ENCODE results near the gene GRIA3.

GRIA3 gene

DNA sequence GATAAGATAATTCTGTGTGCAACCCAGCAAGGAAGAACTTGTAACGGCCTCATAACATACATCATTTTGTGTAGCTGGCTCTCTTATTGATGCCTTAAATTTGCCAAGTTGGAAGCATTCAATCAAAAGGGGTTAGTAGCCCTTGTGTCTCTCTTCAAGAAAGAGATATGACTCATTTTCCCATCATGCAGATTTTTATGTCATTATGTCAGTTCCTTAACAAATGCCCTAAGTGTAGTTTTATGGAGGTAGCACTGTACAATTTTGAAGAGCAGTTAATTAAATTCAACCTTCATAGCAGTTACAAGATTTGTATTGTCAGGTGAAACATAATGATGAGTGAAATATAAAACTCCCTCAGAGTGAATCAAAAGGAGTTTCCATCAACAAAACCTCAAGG, 215.6 kb downstream of the GRIA3 start:
- H3K27ac ChIP-seq = no peak overlapping the region
- H3K27me3 ChIP-seq (ENCODE audit: insufficient read depth, low read depth, severe bottlenecking) = peaks cover 6% of the 10 kb centered on the region
- DNase-seq = no peak
- TF ChIP-seq, protein P1, sequence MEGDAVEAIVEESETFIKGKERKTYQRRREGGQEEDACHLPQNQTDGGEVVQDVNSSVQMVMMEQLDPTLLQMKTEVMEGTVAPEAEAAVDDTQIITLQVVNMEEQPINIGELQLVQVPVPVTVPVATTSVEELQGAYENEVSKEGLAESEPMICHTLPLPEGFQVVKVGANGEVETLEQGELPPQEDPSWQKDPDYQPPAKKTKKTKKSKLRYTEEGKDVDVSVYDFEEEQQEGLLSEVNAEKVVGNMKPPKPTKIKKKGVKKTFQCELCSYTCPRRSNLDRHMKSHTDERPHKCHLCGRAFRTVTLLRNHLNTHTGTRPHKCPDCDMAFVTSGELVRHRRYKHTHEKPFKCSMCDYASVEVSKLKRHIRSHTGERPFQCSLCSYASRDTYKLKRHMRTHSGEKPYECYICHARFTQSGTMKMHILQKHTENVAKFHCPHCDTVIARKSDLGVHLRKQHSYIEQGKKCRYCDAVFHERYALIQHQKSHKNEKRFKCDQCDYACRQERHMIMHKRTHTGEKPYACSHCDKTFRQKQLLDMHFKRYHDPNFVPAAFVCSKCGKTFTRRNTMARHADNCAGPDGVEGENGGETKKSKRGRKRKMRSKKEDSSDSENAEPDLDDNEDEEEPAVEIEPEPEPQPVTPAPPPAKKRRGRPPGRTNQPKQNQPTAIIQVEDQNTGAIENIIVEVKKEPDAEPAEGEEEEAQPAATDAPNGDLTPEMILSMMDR (IDR thresholded peaks at IDR 0.05; ENCODE audit: low read depth, low read length) = no peak
- no peaks in the 10 kb centered on the region for H3K9me3 ChIP-seq (ENCODE audit: severe bottlenecking)
- no peaks in the 10 kb centered on the region for H3K36me3 ChIP-seq
- H3K4me3 ChIP-seq (ENCODE audit: low read depth, low read length) = no peak overlapping the region

DNA sequence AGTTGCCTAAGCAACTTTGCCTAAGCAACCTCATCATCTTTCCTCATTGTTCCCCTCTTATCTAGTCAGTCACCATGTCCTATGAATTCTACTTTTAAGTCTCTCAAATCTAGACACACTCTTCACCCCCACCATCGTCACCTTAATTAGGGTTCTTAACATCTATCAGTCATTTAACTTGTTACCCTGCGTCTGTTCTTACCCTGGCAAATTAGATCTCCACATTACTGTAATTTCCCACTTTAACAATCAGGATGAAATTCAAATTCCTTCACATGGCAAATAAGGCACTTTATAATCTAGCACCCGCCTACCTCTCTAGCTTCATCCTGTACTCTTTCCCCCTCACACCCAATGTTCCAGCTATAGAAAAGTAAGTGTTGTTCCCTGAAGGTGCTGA, 221.2 kb downstream of the GRIA3 start:
- H3K27me3 ChIP-seq (ENCODE audit: insufficient read depth, low read depth, severe bottlenecking) = peaks cover 3% of the 10 kb centered on the region
- DNase-seq = no peak
- no peak overlapping the region for H3K4me3 ChIP-seq (ENCODE audit: low read depth, low read length)
- no peaks in the 10 kb centered on the region for H3K36me3 ChIP-seq
- TF ChIP-seq, protein P1 (IDR thresholded peaks at IDR 0.05; ENCODE audit: low read depth, low read length) = no peak
- H3K27ac ChIP-seq = no peak overlapping the region
- H3K9me3 ChIP-seq (ENCODE audit: severe bottlenecking) = no peaks in the 10 kb centered on the region

DNA sequence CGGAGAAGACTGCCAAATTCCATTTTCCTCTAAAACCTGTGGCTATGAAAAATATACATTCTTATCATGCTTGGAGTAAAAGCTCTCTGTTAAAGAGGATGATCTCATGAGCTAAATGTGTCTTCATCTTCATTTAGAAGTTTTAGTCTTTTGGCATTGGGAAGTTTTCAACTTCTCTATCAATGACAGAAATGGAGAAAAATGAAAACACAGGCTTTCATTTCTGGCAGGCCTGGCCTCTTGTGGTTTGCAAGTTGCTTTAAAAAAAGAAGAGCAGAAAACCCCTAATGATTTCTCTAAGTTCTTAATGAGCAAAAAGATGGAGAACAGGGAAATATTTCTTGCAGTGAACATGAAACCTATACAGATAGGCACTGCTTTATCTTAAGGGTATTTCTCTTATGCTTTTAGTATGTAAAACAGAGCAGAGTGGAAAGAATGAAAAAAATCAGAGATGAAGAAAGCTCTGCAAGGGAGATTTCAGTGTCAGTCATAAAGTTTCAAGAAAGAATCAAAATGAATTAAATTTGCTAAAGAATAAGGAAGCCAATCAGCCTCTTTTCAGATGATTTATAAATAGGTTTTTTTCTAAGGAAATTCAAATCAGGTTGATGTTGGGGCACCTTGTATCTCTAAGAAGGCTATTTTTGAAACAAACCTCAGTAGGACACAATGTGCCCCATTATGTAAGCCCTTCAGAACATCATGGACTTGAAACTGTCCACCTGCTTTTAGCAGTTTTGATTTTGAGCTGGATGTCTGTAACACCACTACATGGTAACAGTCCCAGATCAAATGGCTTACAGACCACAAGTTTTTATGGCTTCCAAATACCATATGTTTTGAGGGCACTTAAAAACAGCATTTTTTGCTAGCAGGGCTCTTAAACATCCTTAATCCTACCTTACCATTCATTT, 225.0 kb downstream of the GRIA3 start:
- TF ChIP-seq, protein P1 (IDR thresholded peaks at IDR 0.05; ENCODE audit: low read depth, low read length) = no peak
- H3K9me3 ChIP-seq (ENCODE audit: severe bottlenecking) = no peaks in the 10 kb centered on the region
- H3K27ac ChIP-seq = no peak overlapping the region
- H3K4me3 ChIP-seq (ENCODE audit: low read depth, low read length) = no peak overlapping the region
- no peaks in the 10 kb centered on the region for H3K36me3 ChIP-seq
- peaks cover 7% of the 10 kb centered on the region for H3K27me3 ChIP-seq (ENCODE audit: insufficient read depth, low read depth, severe bottlenecking)
- DNase-seq = no peak

DNA sequence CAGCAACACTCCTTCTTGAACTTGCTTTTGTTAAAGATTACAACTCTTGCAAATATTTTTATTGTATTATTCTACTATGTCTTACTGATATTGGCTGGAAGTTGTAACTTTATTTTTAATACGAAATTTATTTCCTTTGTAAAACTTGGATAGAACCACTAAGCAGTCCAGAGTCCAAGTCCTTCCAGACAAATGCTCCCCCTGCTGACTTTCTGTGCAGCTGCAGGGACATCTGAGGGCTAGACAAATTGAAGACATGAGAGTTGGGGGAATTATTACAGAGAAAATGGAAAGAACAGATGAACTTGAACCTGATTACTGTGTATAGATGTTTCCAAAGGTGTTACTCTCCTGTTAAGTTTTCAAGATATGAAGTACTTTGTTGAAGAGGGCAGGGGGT, 238.8 kb downstream of the GRIA3 start:
- TF ChIP-seq, protein P1 (IDR thresholded peaks at IDR 0.05; ENCODE audit: low read depth, low read length) = peak; percentile 45
- Histone ChIP-seq H3K27ac (no peak overlapping the region), H3K9me3 (ENCODE audit: severe bottlenecking) (no peaks in the 10 kb centered on the region), H3K27me3 (ENCODE audit: insufficient read depth, low read depth, severe bottlenecking) (peaks cover 16% of the 10 kb centered on the region), H3K36me3 (no peaks in the 10 kb centered on the region), H3K4me3 (ENCODE audit: low read depth, low read length) (no peak overlapping the region)
- DNase-seq = peak; percentile 18

DNA sequence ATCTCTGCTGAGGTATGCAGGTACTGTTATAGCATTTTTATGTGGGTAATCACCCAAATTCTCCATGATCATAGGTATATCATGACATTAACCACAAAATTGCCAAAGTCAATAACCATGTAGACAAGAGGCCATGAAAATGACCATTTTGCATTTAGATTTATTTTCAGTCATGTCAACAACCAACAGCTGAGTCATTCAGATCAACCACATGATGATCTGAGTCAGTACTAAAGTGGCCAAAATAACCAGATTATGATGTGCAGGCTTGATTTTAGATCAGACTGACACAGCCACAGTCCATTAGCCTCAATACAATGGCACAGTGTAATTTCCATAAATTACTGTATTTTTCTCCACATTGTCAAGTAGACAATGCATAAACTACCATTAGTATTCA, 240.5 kb downstream of the GRIA3 start:
- no peaks in the 10 kb centered on the region for H3K36me3 ChIP-seq
- no peaks in the 10 kb centered on the region for H3K9me3 ChIP-seq (ENCODE audit: severe bottlenecking)
- no peak for DNase-seq
- no peak overlapping the region for H3K27ac ChIP-seq
- TF ChIP-seq, protein P1 (IDR thresholded peaks at IDR 0.05; ENCODE audit: low read depth, low read length) = no peak
- peaks cover 20% of the 10 kb centered on the region for H3K27me3 ChIP-seq (ENCODE audit: insufficient read depth, low read depth, severe bottlenecking)
- H3K4me3 ChIP-seq (ENCODE audit: low read depth, low read length) = no peak overlapping the region

All from WERI-Rb-1 (cell line).